A172 (cell line): ENCODE data around the gene ZNF831. TPM values are rescaled to one million over a fixed set of nuclear protein-coding genes. Genes with fewer than 3 reads are reported as not detected.

Experiments used
- DNase-seq: peaks from one replicate; pipeline ENCODE4 v3.0.0-alpha.2; 2015; ENCODE audit warnings: low spot score
- total RNA-seq: library from RNA; depleted of rRNA; stranded (reverse); fragments of >200 nt; shearing (Covaris generic); gene quantifications from 2 replicates; pipeline ENCODE4 v1.2.3, GENCODE V29; 2014; rRNA removed

Gene ZNF831
- total RNA-seq: not detected in 2 replicates

DNA sequence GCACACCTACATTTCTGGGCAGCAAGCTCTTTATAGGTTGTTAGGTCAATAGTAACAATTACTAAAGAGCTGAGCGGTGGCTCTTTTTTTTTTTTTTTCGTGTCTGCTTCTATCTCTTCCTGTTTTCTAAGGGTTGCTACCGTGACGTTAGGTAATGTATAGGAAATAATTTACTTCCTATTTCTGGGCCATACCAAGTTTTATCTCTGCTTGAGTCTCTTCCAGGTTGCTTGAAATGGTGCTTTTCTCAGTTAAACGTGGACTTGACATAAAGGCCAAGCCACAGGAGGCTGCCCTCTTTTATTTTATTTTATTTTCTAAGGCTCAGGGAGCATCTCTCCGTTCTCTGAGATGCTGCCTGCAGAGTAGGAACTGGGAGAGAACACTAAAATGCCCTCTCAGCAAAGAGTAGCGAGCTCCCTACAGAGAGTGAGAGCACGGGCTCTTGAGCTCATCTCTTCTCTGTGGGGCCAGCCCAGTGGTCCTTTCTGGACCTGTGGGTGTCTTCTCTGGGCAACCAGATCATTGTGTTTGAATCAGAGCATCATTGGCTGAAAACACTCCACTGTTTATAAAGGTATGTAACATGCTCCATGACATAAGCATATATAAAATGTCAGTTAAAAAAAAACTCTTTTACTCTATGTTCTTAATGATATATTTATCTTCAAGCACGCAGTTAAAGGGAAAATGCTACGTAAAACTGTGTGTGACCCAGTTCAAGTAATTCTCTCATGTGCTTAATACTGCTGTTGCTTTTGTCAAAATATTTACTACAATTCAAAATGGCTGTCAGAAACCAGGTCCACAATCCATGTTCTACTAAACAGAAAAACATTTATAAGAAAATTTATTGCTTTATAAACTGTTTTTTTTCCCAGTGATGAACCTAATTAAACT, at the start of gene ZNF831:
Gene ZNF831 (plus strand): TSS at position 191 of the 900 bp plus-strand sequence. CDS start 27,199 bp downstream, outside the sequence.
- no peak for DNase-seq

GRCh38 chr20:59117526-59117925, 46.1 kb upstream of the ZNF831 start:
- DNase-seq: no peak

DNA sequence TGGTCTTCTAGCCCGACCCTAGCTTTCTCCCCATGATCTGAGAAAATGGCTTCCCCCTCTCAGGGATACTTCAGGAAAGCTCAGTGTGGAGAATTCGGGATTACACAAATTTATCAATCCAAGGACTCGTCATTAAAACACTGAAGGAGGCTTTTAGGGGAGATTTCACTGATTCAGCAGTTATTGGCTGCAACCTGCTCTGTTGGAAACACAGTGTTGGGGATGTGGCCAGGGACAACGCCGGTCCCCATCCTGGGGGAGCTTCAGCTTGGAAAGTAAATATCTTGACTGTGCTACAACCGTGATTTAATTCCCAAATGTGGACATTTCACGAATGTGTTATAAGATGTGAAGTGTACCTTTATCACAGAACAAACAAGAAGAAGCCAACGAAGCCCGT, 44.8 kb upstream of the ZNF831 start:
- no peak for DNase-seq

DNA sequence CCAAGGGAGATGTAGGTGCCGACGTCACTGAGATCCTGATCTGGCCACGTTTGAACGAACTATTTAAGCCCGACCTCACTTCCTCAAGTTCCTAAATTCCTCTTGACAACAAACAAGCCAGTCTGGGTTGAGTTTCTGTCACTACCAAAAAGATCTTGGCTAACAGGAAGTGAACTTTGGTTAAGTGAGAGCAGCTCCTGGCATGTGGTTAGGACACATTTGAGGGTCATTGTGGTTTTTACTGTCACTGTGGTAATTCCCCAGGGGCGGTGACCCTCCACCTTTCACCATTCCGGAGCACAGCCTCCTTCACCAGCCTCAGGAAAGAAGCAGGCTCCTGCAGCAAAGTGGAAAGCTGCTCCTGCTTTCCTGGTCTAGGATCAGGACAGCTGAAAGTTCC, 43.1 kb upstream of the ZNF831 start:
- no peak for DNase-seq

DNA sequence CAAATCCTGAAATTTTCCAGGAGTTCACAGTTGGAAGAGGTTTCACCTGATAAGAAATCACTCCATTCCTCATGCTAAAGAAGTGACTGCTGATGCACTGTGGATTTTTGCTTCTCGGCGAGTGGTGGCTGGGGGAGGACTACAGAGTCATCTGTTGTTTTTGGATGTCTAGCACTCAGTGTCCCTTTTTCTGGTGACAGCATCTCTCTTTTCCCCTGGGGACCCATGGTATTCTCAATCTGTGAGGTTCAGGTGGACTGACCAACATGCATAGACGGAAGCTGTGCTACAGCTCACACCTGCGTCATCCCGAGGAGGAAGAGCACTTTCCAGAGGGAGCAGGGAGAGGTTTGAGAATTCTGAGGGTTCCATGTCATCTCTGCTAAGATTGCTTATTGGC, 42.7 kb upstream of the ZNF831 start:
- DNase-seq: no peak

DNA sequence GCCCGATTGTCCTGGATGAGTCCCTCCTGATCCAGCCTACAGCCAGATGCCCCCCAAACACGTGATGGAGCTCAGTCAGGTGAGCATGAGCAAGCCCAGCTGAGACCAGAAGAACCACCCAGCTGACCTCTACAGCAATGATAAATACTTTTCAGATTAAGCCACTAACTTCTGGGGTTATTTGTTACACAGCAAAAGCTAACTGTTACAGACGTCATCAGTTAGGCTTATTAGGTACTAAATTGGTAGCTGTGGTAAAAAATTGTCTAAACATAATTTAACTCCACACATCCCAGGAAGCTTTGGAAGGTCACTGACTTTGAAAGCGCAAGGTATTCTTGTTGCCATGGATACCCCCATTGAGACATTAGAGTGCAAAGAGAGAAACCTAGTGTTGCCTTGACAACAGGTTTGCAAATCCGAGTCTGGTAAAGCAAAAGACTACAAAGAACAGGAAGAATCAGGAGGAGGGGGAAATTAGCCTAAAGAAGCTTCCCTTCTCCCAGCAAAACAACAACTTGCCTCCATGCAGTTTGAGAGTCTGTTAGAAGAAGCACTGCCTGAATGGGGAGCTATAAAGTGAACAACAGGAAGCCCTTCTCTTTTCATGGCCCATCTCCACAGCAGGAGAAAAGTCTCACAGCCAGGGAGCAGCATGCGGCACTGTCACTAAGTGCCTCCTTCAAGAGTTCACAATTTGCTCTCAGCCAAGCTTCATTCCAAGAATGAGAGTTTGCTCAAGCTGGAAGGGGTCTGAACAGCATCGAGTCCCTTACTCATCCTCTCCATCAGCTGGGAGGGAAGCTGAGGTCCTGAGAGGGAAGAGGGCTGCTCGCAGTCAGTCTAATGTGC, 41.7 kb upstream of the ZNF831 start:
- no peak for DNase-seq

GRCh38 chr20:59122566-59122919, 41.1 kb upstream of the ZNF831 start:
- no peak for DNase-seq

GRCh38 chr20:59123011-59123677, 40.5 kb upstream of the ZNF831 start:
- DNase-seq: no peak

GRCh38 chr20:59123678-59124255, 39.9 kb upstream of the ZNF831 start:
- DNase-seq: no peak

GRCh38 chr20:59124296-59125029, 39.2 kb upstream of the ZNF831 start:
- no peak for DNase-seq

DNA sequence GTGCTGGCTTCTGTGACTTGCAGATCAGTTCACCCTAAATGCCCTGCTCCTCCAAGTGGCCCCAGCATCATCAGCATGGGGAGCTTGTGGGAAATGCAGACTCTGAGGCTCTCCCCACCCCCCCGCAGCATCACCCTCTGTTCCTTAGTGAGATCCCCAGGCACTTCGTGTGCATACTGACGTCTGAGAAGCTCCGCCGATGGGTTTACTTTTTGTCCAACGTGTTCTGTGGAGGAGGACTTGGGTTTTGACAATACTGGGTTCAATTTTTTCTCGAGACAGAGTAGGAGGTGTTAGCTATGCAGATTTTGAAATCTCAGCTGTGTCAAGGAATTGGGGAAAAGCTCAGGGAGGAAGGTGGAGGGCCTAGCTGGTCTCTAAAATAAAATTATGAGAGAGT, 38.3 kb upstream of the ZNF831 start:
- no peak for DNase-seq

GRCh38 chr20:59125836-59126235, 37.8 kb upstream of the ZNF831 start:
- no peak for DNase-seq

- no peak for DNase-seq
Measured at GRCh38 chr20:59127839-59128238, 35.8 kb upstream of the ZNF831 start.

DNA sequence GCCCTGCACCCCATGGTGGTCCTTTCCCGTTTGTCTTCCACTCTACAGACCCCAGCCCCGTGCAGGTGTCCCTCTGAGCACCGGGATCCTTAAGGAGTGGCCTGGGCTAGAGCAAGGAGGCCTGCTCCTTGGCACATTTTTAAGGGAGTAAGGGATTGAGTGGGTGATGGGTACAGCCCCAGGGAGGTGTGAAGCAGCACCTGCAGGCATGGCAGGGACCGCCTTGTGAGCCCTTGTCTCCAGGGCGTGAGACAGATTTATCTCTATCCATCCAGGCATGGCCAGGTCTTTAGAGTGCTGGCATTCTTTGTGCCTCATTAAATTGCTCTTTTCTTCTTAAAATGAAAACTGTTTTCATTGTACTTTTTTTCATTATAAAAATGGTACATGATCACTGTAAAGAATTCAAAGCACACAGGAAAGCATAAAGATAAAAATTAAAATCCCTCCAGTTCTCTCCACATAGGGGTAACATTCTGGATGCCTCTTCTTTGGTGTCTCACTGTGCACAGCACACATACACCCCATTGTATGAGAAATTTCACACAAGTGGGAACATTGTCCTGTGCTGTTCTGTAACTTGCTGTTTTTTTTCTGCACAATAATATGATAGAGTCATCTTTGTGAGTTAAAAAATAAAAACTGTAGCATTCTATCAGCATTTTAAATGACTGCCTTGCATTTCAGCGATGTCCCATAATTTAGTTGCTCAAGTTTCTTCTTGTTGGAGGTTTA, 31.9 kb upstream of the ZNF831 start:
- DNase-seq: no peak

DNA sequence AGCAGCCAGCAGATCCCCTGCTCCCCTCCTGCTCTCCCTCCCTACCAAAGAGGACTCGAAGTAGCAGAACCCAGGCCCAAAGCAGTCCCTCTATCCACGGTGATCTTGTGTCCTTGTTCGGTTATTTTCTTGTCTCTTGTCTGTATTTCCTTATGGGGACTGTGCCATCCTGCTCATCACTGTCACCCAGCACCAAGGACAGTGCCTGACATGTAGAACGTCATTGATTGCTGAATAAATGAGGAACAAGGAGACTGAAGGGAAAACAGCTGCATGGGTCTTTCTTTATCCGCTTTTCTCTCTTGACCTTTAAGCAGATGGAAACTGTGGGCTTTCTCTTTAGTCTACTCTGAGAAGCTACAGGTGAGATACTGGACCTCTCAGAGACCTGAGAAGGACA, 29.4 kb upstream of the ZNF831 start:
- DNase-seq: no peak

- DNase-seq: no peak
Measured at GRCh38 chr20:59135093-59135492, 28.5 kb upstream of the ZNF831 start.

DNA sequence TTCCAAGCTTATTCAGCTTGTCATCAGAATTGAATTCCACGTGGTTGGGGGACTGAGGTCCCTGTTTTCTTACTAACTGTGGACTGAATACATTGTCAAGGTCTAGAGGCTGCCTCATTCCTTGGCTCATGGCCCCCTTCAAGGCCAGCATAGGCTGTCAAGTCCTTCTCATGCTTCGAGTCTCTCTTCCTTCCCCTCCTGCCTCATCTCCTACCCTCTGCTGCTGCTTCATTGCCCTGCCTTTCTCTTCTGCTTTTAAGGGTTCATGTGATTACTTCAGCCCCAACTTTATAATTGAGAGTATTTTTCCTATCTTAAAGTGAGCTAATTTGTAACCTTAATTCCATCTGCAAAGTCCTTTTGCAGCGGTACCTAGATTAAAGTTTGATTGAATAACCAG, 27.6 kb upstream of the ZNF831 start:
- no peak for DNase-seq

- DNase-seq: no peak
Measured at GRCh38 chr20:59137532-59137931, 26.1 kb upstream of the ZNF831 start.

GRCh38 chr20:59138114-59138748, 25.4 kb upstream of the ZNF831 start:
- DNase-seq: no peak

GRCh38 chr20:59139998-59140397, 23.6 kb upstream of the ZNF831 start:
- no peak for DNase-seq
